Subcutaneous abdominal adipose tissue (tissue), 5 donors: Measurements from ENCODE around the gene CUEDC2.

Source experiments
- H3K27ac ChIP-seq: one replicate; pipeline ENCODE4 v1.7.0; 2013; ENCODE audit warnings: low read depth, mild to moderate bottlenecking, inconsistent platforms, low read length, moderate library complexity
- H3K27me3 ChIP-seq, 5 donors: one replicate each; pipeline ENCODE4 v1.7.0; 2013; ENCODE audit warnings: low read length in 5 of 5, inconsistent platforms in 1 of 5; ENCODE audit not compliant: control insufficient read depth in 5 of 5, insufficient read depth in 4 of 5
- H3K36me3 ChIP-seq, 5 donors: one replicate each; pipeline ENCODE4 v1.7.0; 2013; ENCODE audit warnings: low read length in 5 of 5; ENCODE audit not compliant: control insufficient read depth in 5 of 5, insufficient read depth in 5 of 5
- H3K4me1 ChIP-seq, 5 donors: one replicate each; pipeline ENCODE4 v1.7.0; 2013; ENCODE audit warnings: low read length in 5 of 5, mild to moderate bottlenecking in 3 of 5, moderate library complexity in 1 of 5; ENCODE audit not compliant: control insufficient read depth in 5 of 5, insufficient read depth in 5 of 5
- H3K4me3 ChIP-seq, 5 donors: one replicate each; pipeline ENCODE4 v1.7.0; 2013; ENCODE audit warnings: low read length in 5 of 5, low read depth in 1 of 5
- H3K9ac ChIP-seq, 5 donors: one replicate each; pipeline ENCODE4 v1.7.0; 2013; ENCODE audit warnings: low read length in 5 of 5, mild to moderate bottlenecking in 4 of 5, moderate library complexity in 3 of 5
- H3K9me3 ChIP-seq, 5 donors: one replicate each; pipeline ENCODE4 v1.7.0; 2013; ENCODE audit warnings: low read length in 5 of 5; ENCODE audit not compliant: control insufficient read depth in 5 of 5
- donor health status: healthy.
- donor health status: healthy.
- donor health status: healthy.
- donor health status: healthy.
- donor health status: healthy.

CUEDC2 gene

GRCh38 chr10:102425444-102425843 lies 6.9 kb downstream of the CUEDC2 start:
- H3K4me3 ChIP-seq = no peak overlapping the region
- no peaks in the 10 kb centered on the region for H3K9me3 ChIP-seq
- no peak overlapping the region for H3K9ac ChIP-seq
- H3K36me3 ChIP-seq = peaks cover 0 to 22% (median 19%) of the 10 kb centered on the region in 5 donors
- no peaks in the 10 kb centered on the region for H3K27me3 ChIP-seq
- no peak overlapping the region for H3K27ac ChIP-seq
- peaks cover 3 to 28% (median 25%) of the 10 kb centered on the region in 5 donors for H3K4me1 ChIP-seq

- no peak overlapping the region for H3K9ac ChIP-seq
- H3K9me3 ChIP-seq = no peaks in the 10 kb centered on the region
- H3K27ac ChIP-seq = no peak overlapping the region
- peaks cover 3 to 33% (median 30%) of the 10 kb centered on the region in 5 donors for H3K4me1 ChIP-seq
- H3K27me3 ChIP-seq = no peaks in the 10 kb centered on the region
- H3K4me3 ChIP-seq = no peak overlapping the region
- peaks cover 0 to 22% (median 19%) of the 10 kb centered on the region in 5 donors for H3K36me3 ChIP-seq
Measured at GRCh38 chr10:102424916-102425315, 7.5 kb downstream of the CUEDC2 start.

GRCh38 chr10:102424145-102424544 lies 8.2 kb downstream of the CUEDC2 start:
- Histone ChIP-seq H3K27ac (no peak overlapping the region), H3K4me1 (peaks cover 3 to 41% (median 38%) of the 10 kb centered on the region in 5 donors), H3K9me3 (no peaks in the 10 kb centered on the region), H3K36me3 (peaks cover 0 to 22% (median 19%) of the 10 kb centered on the region in 5 donors), H3K27me3 (no peaks in the 10 kb centered on the region), H3K4me3 (no peak overlapping the region), H3K9ac (no peak overlapping the region)

GRCh38 chr10:102423372-102423968 lies 8.9 kb downstream of the CUEDC2 start:
- Histone ChIP-seq H3K4me1 (peaks cover 3 to 45% (median 41%) of the 10 kb centered on the region in 5 donors), H3K27me3 (peaks cover 0 to 1% (median under 1%) of the 10 kb centered on the region in 5 donors), H3K9me3 (no peaks in the 10 kb centered on the region), H3K36me3 (peaks cover 0 to 22% (median 19%) of the 10 kb centered on the region in 5 donors), H3K27ac (no peak overlapping the region), H3K9ac (peak overlapping the region in 2 of 5 donors; percentile 84 to 88), H3K4me3 (peak overlapping the region in 4 of 5 donors; percentile 95 to 98 (median 96))

- Histone ChIP-seq H3K27me3 (peaks cover 5 to 8% (median 7%) of the 10 kb centered on the region in 5 donors), H3K9ac (peak overlapping the region in 4 of 5 donors; percentile 80 to 88 (median 84)), H3K36me3 (peaks cover 0 to 22% (median 19%) of the 10 kb centered on the region in 5 donors), H3K27ac (peak overlapping the region; percentile 81), H3K9me3 (no peaks in the 10 kb centered on the region), H3K4me1 (peaks cover 3 to 45% (median 41%) of the 10 kb centered on the region in 5 donors), H3K4me3 (peak overlapping the region; percentile 55 to 98 (median 95))
Measured at GRCh38 chr10:102422545-102423129, 9.7 kb downstream of the CUEDC2 start.

- Histone ChIP-seq H3K27ac (peak overlapping the region; percentile 81), H3K27me3 (peaks cover 11 to 14% (median 11%) of the 10 kb centered on the region in 5 donors), H3K4me3 (peak overlapping the region; percentile 67 to 98 (median 95)), H3K36me3 (peaks cover 0 to 22% (median 19%) of the 10 kb centered on the region in 5 donors), H3K9me3 (no peaks in the 10 kb centered on the region), H3K9ac (peak overlapping the region in 4 of 5 donors; percentile 80 to 88 (median 84)), H3K4me1 (peaks cover 3 to 45% (median 41%) of the 10 kb centered on the region in 5 donors)
Measured at GRCh38 chr10:102421757-102422512, 10.4 kb downstream of the CUEDC2 start.

- H3K9ac ChIP-seq = peak overlapping the region in 4 of 5 donors; percentile 80 to 88 (median 84)
- H3K4me3 ChIP-seq = peak overlapping the region; percentile 67 to 98 (median 95)
- no peaks in the 10 kb centered on the region for H3K9me3 ChIP-seq
- peaks cover 11 to 18% (median 12%) of the 10 kb centered on the region in 5 donors for H3K27me3 ChIP-seq
- H3K36me3 ChIP-seq = peaks cover 0 to 22% (median 19%) of the 10 kb centered on the region in 5 donors
- peaks cover 3 to 45% (median 41%) of the 10 kb centered on the region in 5 donors for H3K4me1 ChIP-seq
- H3K27ac ChIP-seq = peak overlapping the region; percentile 81
Measured at GRCh38 chr10:102421507-102421756, 10.9 kb downstream of the CUEDC2 start.

GRCh38 chr10:102420714-102421506 lies 11.5 kb downstream of the CUEDC2 start, which contains the start of gene FBXL15:
TSS of gene FBXL15 (plus strand) at chr10:102420836. CDS start at chr10:102421130, 294 bp downstream.
- H3K4me3 ChIP-seq = peak within 1 kb of the TSS; percentile 95 to 99 (median 96)
- H3K27me3 ChIP-seq = peaks cover 15 to 23% (median 17%) of the 10 kb centered on the region in 5 donors
- peak within 1 kb of the TSS; percentile 63 to 88 (median 84) for H3K9ac ChIP-seq
- no peaks in the 10 kb centered on the region for H3K9me3 ChIP-seq
- peaks cover 0 to 22% (median 19%) of the 10 kb centered on the region in 5 donors for H3K36me3 ChIP-seq
- peaks cover 3 to 45% (median 41%) of the 10 kb centered on the region in 5 donors for H3K4me1 ChIP-seq
- peak within 1 kb of the TSS; percentile 81 for H3K27ac ChIP-seq

GRCh38 chr10:102420181-102420713 lies 12.1 kb downstream of the CUEDC2 start:
- Histone ChIP-seq H3K9ac (peak overlapping the region; percentile 63 to 88 (median 84)), H3K27ac (peak overlapping the region; percentile 81), H3K9me3 (no peaks in the 10 kb centered on the region), H3K4me3 (peak overlapping the region; percentile 95 to 99 (median 96)), H3K27me3 (peaks cover 17 to 27% (median 20%) of the 10 kb centered on the region in 5 donors), H3K4me1 (peaks cover 3 to 45% (median 41%) of the 10 kb centered on the region in 5 donors), H3K36me3 (peaks cover 0 to 22% (median 19%) of the 10 kb centered on the region in 5 donors)
